GM12878 (cell line): ENCODE data around the gene RAD18. TPM values are rescaled to one million over a fixed set of nuclear protein-coding genes. Genes with fewer than 3 reads are reported as not detected.

Experiments used
- ATAC-seq: fragments of 200-7000 bp; cut with Tn5 transposase; 3 replicates; pipeline ENCODE4 v1.9.1; 2020; ENCODE audit warnings: mild to moderate bottlenecking, moderate library complexity
- BruUV-seq: library from RNA; stranded (reverse); fragments of 400-500 nt; replicated peaks from 2 replicates; lab custom pipeline; 2021; lab: Mats Ljungman, UMichigan
- CTCF ChIA-PET: fragments of 300-600 bp; sonication (Branson Sonifier 250); formaldehyde crosslinking; extraction: SDS; loops from one replicate; lab custom pipeline; 2021; ENCODE audit warnings: inconsistent platforms; lab: Yijun Ruan, JAX
- POLR2A ChIA-PET: fragments of 350-600 bp; formaldehyde crosslinking; extraction: SDS; loops from one replicate; lab custom pipeline; 2021; ENCODE audit warnings: inconsistent platforms; lab: Charles Lee
- RAD21 ChIA-PET: fragments of 300-600 bp; sonication (Branson Sonifier 250); formaldehyde crosslinking; loops from one replicate; lab custom pipeline; 2023; ENCODE audit warnings: antibody characterized with exemption; ENCODE audit not compliant: unreplicated experiment; lab: Charles Lee
- SMC1A ChIA-PET: fragments of 300-600 bp; sonication (Branson Sonifier 250); formaldehyde crosslinking; loops from one replicate; lab custom pipeline; 2023; ENCODE audit not compliant: unreplicated experiment, uncharacterized antibody; lab: Charles Lee
- DNase-seq: peaks from one replicate; pipeline ENCODE4 v3.0.0-alpha.2; 2011; ENCODE audit warnings: low read depth, low spot score
- FAIRE-seq: peaks from 3 replicates; lab custom pipeline; 2011; peaks lifted over from hg19 to GRCh38; lab: Jason Lieb, UNC
- H2AFZ ChIP-seq: 2 replicates; pipeline ENCODE4 v1.6.0; 2011; ENCODE audit warnings: low read depth, low read length, control low read depth; ENCODE audit not compliant: control insufficient read depth
- H3K27ac ChIP-seq: 2 replicates; pipeline ENCODE4 v1.5.1; 2011; ENCODE audit warnings: control low read depth; ENCODE audit not compliant: control insufficient read depth, insufficient read depth
- H3K27me3 ChIP-seq, 2 experiments: replicated peaks in 1 of 2; 2 replicates each; pipeline versions ENCODE4 v1.6.0 to v1.6.1; 2011; ENCODE audit warnings: low read length in 1 of 2; ENCODE audit not compliant: control insufficient read depth in 2 of 2, insufficient read depth in 2 of 2
- H3K36me3 ChIP-seq, 2 experiments: 2 replicates each; pipeline ENCODE4 v1.5.1; 2011; ENCODE audit warnings: low read length in 1 of 2; ENCODE audit not compliant: control insufficient read depth in 2 of 2, insufficient read depth in 2 of 2
- H3K4me1 ChIP-seq: 2 replicates; pipeline ENCODE4 v1.6.1; 2011; ENCODE audit warnings: mild to moderate bottlenecking, low read length, moderate library complexity, mixed read lengths; ENCODE audit not compliant: control insufficient read depth, insufficient read depth
- H3K4me2 ChIP-seq: 2 replicates; pipeline ENCODE4 v1.6.0; 2011; ENCODE audit warnings: control low read depth; ENCODE audit not compliant: control insufficient read depth, insufficient read depth
- H3K4me3 ChIP-seq: fragments of 200-600 bp; sonication (generic); 2 replicates; pipeline ENCODE4 v1.5.1; 2016
- H3K79me2 ChIP-seq: 2 replicates; pipeline ENCODE4 v1.6.0; 2011; ENCODE audit warnings: low read length; ENCODE audit not compliant: control insufficient read depth, insufficient read depth
- H3K9ac ChIP-seq: 2 replicates; pipeline ENCODE4 v1.8.0; 2011; ENCODE audit warnings: low read length, control low read depth, mixed read lengths; ENCODE audit not compliant: control insufficient read depth, insufficient read depth
- H3K9me3 ChIP-seq: replicated peaks from 3 replicates; pipeline ENCODE4 v1.5.1; 2011; ENCODE audit warnings: mild to moderate bottlenecking, low read length; ENCODE audit not compliant: control insufficient read depth, insufficient read depth
- H4K20me1 ChIP-seq: 2 replicates; pipeline ENCODE4 v1.6.0; 2011; ENCODE audit not compliant: control insufficient read depth, insufficient read depth
- ATF7 ChIP-seq: fragments of 450-650 bp; IDR thresholded peaks from 2 replicates; pipeline ENCODE4 v1.6.1; 2016; ENCODE audit warnings: low read depth, mild to moderate bottlenecking
- CHD1 ChIP-seq: IDR thresholded peaks from 2 replicates; pipeline ENCODE4 v1.6.1; 2012; ENCODE audit warnings: low read depth, low read length, improper control_type of control experiment
- DPF2 ChIP-seq: fragments of 450-650 bp; IDR thresholded peaks from 2 replicates; pipeline ENCODE4 v1.6.1; 2017; ENCODE audit warnings: mild to moderate bottlenecking
- E2F4 ChIP-seq: IDR thresholded peaks from 2 replicates; pipeline ENCODE4 v1.6.1; 2012; ENCODE audit warnings: low read depth, low read length, improper control_type of control experiment
- ELK1 ChIP-seq: IDR thresholded peaks from 2 replicates; pipeline ENCODE4 v1.6.1; 2012; ENCODE audit warnings: low read depth, low read length, improper control_type of control experiment
- HDAC6 ChIP-seq: fragments of 200-600 bp; sonication (generic); IDR thresholded peaks from one replicate; pipeline ENCODE4 v1.8.0; 2017; ENCODE audit warnings: antibody characterized with exemption; ENCODE audit not compliant: unreplicated experiment
- IRF3 ChIP-seq: fragments of 450-650 bp; IDR thresholded peaks from 2 replicates; pipeline ENCODE4 v1.6.1; 2014; ENCODE audit warnings: mild to moderate bottlenecking
- IRF4 ChIP-seq: IDR thresholded peaks from 2 replicates; pipeline ENCODE4 v1.6.1; 2011; ENCODE audit warnings: low read depth, low read length
- NFYA ChIP-seq: IDR thresholded peaks from 2 replicates; pipeline ENCODE4 v1.6.1; 2011; ENCODE audit warnings: low read depth, mild to moderate bottlenecking, low read length, improper control_type of control experiment, borderline replicate concordance
- NR2C2 ChIP-seq: IDR thresholded peaks from 2 replicates; pipeline ENCODE4 v1.6.1; 2011; ENCODE audit warnings: borderline replicate concordance, low read depth; ENCODE audit not compliant: control insufficient read depth, insufficient read length
- NR2F1 ChIP-seq: fragments of 450-650 bp; conservative IDR thresholded peaks from 2 replicates; pipeline ENCODE4 v1.6.1; 2017; ENCODE audit warnings: mild to moderate bottlenecking
- SRF ChIP-seq, 2 experiments: IDR thresholded peaks; 2 replicates each; pipeline ENCODE4 v1.6.1; 2011; ENCODE audit warnings: low read depth in 2 of 2, low read length in 2 of 2, mild to moderate bottlenecking in 1 of 2, moderate library complexity in 1 of 2
- USF2 ChIP-seq: IDR thresholded peaks from 2 replicates; pipeline ENCODE4 v1.6.1; 2011; ENCODE audit warnings: low read depth, low read length, improper control_type of control experiment, borderline replicate concordance
- YBX1 ChIP-seq: fragments of 450-650 bp; IDR thresholded peaks from 2 replicates; pipeline ENCODE4 v1.6.1; 2016; ENCODE audit warnings: antibody characterized with exemption
- YY1 ChIP-seq: IDR thresholded peaks from 2 replicates; pipeline ENCODE4 v1.6.1; 2011; ENCODE audit warnings: low read depth, mild to moderate bottlenecking, low read length
- WGBS: methylation state at CpG from one replicate; pipeline ENCODE4 v1.1.6; 2016; ENCODE audit warnings: low lambda C conversion rate; ENCODE audit not compliant: insufficient replicate concordance, insufficient coverage; ENCODE audit errors: missing lambda C conversion rate; 5-methylcytosine and 5-hydroxymethylcytosine counted together
- in situ Hi-C: fragments of 300-500 bp; cut with MboI; formaldehyde crosslinking; loops from 9 replicates; pipeline ENCODE4 v1.14.3; 2018; ENCODE audit warnings: mixed read lengths
- intact Hi-C: fragments of 100-400 bp; cut with micrococcal nuclease; formaldehyde crosslinking; loops from one replicate; pipeline ENCODE4 v1.14.2; 2022; ENCODE audit not compliant: unreplicated experiment
- polyA plus RNA-seq, 11 experiments: library from polyadenylated mRNA; depleted of rRNA in 4 of 11; unstranded in 6 of 11; stranded (reverse) in 5 of 11; fragments of >200 nt; fragmentation: Nextera tagmentation in 4 of 11; fragmentation: Illumina TruSeq in 1 of 11; extraction: Ambion mirVana in 4 of 11; extraction: Trizol in 1 of 11; gene quantifications; 1 replicate in 1 of 11; 2 replicates in 10 of 11; pipeline versions ENCODE4 v1.2.1 to v1.2.3, GENCODE V29; 2011 to 2016; ENCODE audit warnings: inconsistent platforms in 2 of 11, missing spikeins in 2 of 11, low read depth in 1 of 11
- total RNA-seq, 4 experiments: library from RNA; depleted of rRNA in 3 of 4; stranded (reverse); fragments of >200 nt in 3 of 4; fragmentation: Illumina TruSeq in 1 of 4; extraction: Trizol in 1 of 4; gene quantifications; 2 replicates each; pipeline versions ENCODE4 v1.2.1 to v1.2.3, GENCODE V29; 2013 to 2021
- TF ChIP-seq, protein P1 (sequence below): fragments of 450-650 bp; IDR thresholded peaks from 2 replicates; pipeline ENCODE4 v1.6.1; 2016; ENCODE audit warnings: mild to moderate bottlenecking

RAD18 gene
- total and polyA plus RNA-seq, 10 of the 15 experiments (the other 5 are each of a cell fraction or from before 2014, with no cell fraction given): 8.7 to 38.6 (median 19.2) TPM

DNA sequence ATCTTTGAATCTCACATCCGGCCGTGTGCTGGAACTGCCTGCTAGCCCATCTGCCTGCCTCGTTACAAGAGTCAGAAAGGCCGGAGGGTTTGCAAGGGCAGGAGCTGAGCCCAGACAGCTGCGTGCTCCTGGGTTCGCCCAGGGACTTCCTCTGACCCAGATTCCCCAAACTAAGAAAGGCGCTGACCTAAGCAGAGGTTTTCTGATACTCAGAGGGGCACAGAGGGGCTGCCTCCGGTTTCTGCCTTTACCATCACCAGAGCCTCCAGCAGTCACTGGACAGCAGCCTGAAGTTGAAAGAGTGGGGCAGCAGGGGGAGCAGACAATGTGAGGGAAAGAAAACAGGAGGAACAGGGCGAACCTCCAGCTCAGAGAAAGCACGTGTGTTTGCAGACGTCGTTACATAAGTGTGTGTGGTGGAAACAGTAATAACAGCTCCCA is 33.4 kb upstream of the RAD18 start (continued):
- TF ChIP-seq, protein P1, sequence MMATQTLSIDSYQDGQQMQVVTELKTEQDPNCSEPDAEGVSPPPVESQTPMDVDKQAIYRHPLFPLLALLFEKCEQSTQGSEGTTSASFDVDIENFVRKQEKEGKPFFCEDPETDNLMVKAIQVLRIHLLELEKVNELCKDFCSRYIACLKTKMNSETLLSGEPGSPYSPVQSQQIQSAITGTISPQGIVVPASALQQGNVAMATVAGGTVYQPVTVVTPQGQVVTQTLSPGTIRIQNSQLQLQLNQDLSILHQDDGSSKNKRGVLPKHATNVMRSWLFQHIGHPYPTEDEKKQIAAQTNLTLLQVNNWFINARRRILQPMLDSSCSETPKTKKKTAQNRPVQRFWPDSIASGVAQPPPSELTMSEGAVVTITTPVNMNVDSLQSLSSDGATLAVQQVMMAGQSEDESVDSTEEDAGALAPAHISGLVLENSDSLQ: no peak
- TF ChIP-seq SRF (IDR thresholded peaks at IDR 0.05; ENCODE audit: low read depth in 2 of 2, low read length in 2 of 2) (no peak), NFYA (no peak)

- BruUV-seq: no TSS peak
- WGBS: 50% methylated on average over 2 of the region's 2 CpGs
Observed at GRCh38 chr3:8996216-8996615, 32.9 kb upstream of the RAD18 start.

More at GRCh38 chr3:8996216-8996615, 32.9 kb upstream of the RAD18 start:
- Histone ChIP-seq H3K4me3 (no peak overlapping the region), H3K27ac (no peak overlapping the region), H3K27me3 (no peaks in the 10 kb centered on the region; a peak in 1 of 4 replicates), H3K4me2 (no peak overlapping the region), H3K79me2 (no peaks in the 10 kb centered on the region), H3K9me3 (no peaks in the 10 kb centered on the region), H3K9ac (no peak overlapping the region), H4K20me1 (no peaks in the 10 kb centered on the region), H3K4me1 (no peaks in the 10 kb centered on the region), H3K36me3 (no peaks in the 10 kb centered on the region), H2AFZ (no peak overlapping the region)
- no peak for DNase-seq
- ChIA-PET CTCF (interaction anchor here (1.2 to 2.4 kb wide), 2 partner anchors 9 to 305 kb away, joined by 3 to 7 read pairs; no protein-coding TSS in a partner anchor), RAD21 (no interaction called here), POLR2A (no interaction called here), SMC1A (interaction anchor here (1.1 kb wide), 1 partner anchor 70 kb away, joined by 4 read pairs; no protein-coding TSS in a partner anchor)
- TF ChIP-seq E2F4: no peak
- no peak for TF ChIP-seq HDAC6
- TF ChIP-seq DPF2: no peak
- TF ChIP-seq YBX1: no peak
- no peak for TF ChIP-seq NR2F1
- TF ChIP-seq NR2C2: no peak
- no peak for TF ChIP-seq USF2
- TF ChIP-seq IRF4: no peak
- TF ChIP-seq IRF3: no peak
- no peak for TF ChIP-seq CHD1
- no peak for TF ChIP-seq YY1
- TF ChIP-seq ATF7: no peak
- no peak for TF ChIP-seq ELK1
- intact Hi-C loops: no loop called here
- ATAC-seq: no peak
- in situ Hi-C loops: no loop called here
- no peak for FAIRE-seq
